ENCODE results near the gene CIZ1.

Gene CIZ1

GRCh38 chr9:128175102-128175563, 16.2 kb downstream of the CIZ1 start:
- no peak for DNase-seq (ENCODE audit: low read depth)
- no peak overlapping the region for H3K4me3 ChIP-seq (ENCODE audit: low read depth, low read length)
- no peak for TF ChIP-seq CTCF (IDR thresholded peaks at IDR 0.05; ENCODE audit: low read depth, low read length, missing control alignments)

- no peak for TF ChIP-seq CTCF (IDR thresholded peaks at IDR 0.05; ENCODE audit: low read depth, low read length, missing control alignments)
- no peak overlapping the region for H3K4me3 ChIP-seq (ENCODE audit: low read depth, low read length)
- no peak for DNase-seq (ENCODE audit: low read depth)
These were observed 17.3 kb downstream of the CIZ1 start for GRCh38 chr9:128174062-128174461.

DNA sequence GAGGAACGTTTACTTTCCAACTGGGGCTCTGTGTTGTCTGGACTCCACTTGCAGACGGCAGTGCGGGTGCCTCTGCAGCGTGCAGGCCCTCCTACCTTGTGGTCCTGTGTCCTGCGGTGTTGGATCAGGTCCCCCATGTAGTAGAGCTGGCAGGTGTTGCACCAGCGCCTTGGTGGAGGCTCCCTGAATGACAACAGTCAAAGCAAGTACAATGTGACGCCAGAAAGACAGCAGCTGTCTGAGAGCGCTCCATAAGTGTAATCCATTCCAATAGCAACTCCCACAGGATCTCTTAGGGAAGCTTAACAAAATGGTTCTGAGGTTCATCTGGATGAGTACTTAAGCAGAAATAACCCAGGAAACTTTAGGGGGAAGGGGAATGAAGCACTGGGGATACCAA, 21.4 kb downstream of the CIZ1 start:
- no peak for TF ChIP-seq CTCF (IDR thresholded peaks at IDR 0.05; ENCODE audit: low read depth, low read length, missing control alignments)
- no peak overlapping the region for H3K4me3 ChIP-seq (ENCODE audit: low read depth, low read length)
- DNase-seq (ENCODE audit: low read depth), result no peak

GRCh38 chr9:128169492-128169891, 21.9 kb downstream of the CIZ1 start:
- no peak for TF ChIP-seq CTCF (IDR thresholded peaks at IDR 0.05; ENCODE audit: low read depth, low read length, missing control alignments)
- no peak overlapping the region for H3K4me3 ChIP-seq (ENCODE audit: low read depth, low read length)
- no peak for DNase-seq (ENCODE audit: low read depth)

DNA sequence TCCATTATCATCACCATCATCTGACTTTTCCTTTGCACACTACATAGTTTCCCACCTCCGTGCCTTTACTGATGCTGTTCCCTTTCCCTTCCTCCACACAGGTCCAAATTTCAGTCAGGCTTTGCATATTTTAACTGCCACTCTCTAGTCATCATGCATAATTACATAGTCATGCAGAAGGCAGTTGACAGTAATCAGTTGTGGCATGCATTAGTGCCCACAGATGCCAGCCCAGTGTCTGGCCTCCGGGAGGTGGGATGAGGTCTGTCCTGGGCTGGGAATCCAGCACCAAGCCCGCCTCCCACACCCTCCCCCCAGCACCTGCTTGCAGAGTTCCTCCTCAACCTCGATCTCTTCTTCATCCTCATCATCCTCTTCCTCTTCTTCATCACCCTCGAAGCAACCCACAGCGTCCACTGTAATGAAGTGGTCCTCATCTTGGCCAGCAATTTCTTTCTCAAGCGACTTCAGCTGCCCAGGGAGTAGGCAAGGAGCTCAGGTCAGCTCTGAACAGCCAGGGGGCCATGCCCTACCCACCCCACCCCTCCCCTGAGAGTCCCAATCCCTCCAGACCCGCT, 22.6 kb downstream of the CIZ1 start:
- H3K4me3 ChIP-seq (ENCODE audit: low read depth, low read length), result no peak overlapping the region
- no peak for DNase-seq (ENCODE audit: low read depth)
- TF ChIP-seq CTCF (IDR thresholded peaks at IDR 0.05; ENCODE audit: low read depth, low read length, missing control alignments), result no peak

DNA sequence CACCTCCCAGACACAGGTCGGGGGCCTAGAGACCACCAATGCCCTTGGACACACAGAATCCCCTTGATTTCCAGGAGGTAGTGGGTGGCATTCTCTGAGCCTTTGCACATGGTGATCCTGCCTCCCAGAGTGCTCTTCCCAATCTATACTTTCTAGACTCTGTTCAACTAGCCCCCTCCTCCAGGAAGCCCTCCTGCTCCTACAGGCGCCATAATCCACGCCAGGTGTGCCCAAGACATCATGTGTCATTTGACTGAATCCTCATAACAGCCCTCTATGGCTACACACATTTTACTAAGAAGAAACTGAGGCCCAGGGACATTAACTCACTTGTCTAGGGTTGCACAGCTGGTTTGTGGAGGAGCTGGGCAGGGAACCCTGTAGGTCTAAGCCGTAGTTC, 24.2 kb downstream of the CIZ1 start:
- TF ChIP-seq CTCF (IDR thresholded peaks at IDR 0.05; ENCODE audit: low read depth, low read length, missing control alignments), result no peak
- DNase-seq (ENCODE audit: low read depth), result no peak
- no peak overlapping the region for H3K4me3 ChIP-seq (ENCODE audit: low read depth, low read length)

DNA sequence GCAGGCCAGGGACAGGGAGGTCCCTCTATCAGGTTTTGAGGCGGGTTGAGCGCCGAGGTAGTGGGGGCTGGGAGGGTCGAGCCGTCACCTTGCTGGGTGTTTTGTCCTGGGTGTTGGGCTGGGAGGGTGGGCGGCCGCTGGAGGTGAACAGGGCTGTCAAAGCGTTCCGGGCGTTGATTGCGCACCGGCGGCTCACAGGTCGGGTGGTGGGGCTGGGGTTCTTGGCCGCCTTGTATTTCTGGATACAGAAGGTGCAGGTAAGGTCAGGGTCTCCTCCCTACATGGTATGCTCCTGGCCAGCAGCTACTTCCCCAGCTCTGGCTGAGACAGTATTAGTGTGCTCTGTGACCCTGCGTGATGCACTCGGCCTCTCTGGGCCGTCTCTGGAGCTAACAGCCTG, 25.2 kb downstream of the CIZ1 start:
- no peak for DNase-seq (ENCODE audit: low read depth)
- no peak overlapping the region for H3K4me3 ChIP-seq (ENCODE audit: low read depth, low read length)
- TF ChIP-seq CTCF (IDR thresholded peaks at IDR 0.05; ENCODE audit: low read depth, low read length, missing control alignments), result no peak
